Activated CD4-positive, alpha-beta memory T cell treated with anti-CD3 and anti-CD28 coated beads for 36 hours (primary cell): ENCODE measurements around the gene DYNC1I1. TPM values are rescaled to one million over a fixed set of nuclear protein-coding genes. Genes with fewer than 3 reads are reported as not detected.

ENCODE experiments used
- CTCF ChIA-PET: fragments of 350-600 bp; sonication (Branson Sonifier 250); formaldehyde crosslinking; loops from one replicate; lab custom pipeline; 2021; ENCODE audit warnings: antibody characterized with exemption, inconsistent platforms; lab: Charles Lee
- POLR2A ChIA-PET: fragments of 350-600 bp; sonication (Branson Sonifier 250); formaldehyde crosslinking; loops from one replicate; lab custom pipeline; 2021; ENCODE audit warnings: antibody characterized with exemption; lab: Charles Lee
- DNase-seq: peaks from one replicate; pipeline ENCODE4 v3.0.0-alpha.2; 2020
- H3K27ac Mint-ChIP-seq: one replicate; pipeline ENCODE4 v1.8.0; 2021; ENCODE audit warnings: mixed read lengths
- H3K27me3 Mint-ChIP-seq: one replicate; pipeline ENCODE4 v1.8.0; 2021; ENCODE audit warnings: mixed read lengths
- H3K36me3 Mint-ChIP-seq: one replicate; pipeline ENCODE4 v1.8.0; 2021; ENCODE audit warnings: mixed read lengths
- H3K4me1 Mint-ChIP-seq: one replicate; pipeline ENCODE4 v1.8.0; 2021; ENCODE audit warnings: low read depth, mixed read lengths
- H3K4me3 Mint-ChIP-seq: one replicate; pipeline ENCODE4 v1.8.0; 2021; ENCODE audit warnings: mild to moderate bottlenecking, mixed read lengths
- H3K9me3 Mint-ChIP-seq: one replicate; pipeline ENCODE4 v1.8.0; 2021; ENCODE audit warnings: mixed read lengths
- intact Hi-C: fragments of 100-400 bp; cut with micrococcal nuclease; formaldehyde crosslinking; loops from one replicate; pipeline ENCODE4 v1.15.1; 2023
- total RNA-seq, 2 experiments: library from RNA; stranded (reverse); gene quantifications; one replicate each; pipeline ENCODE4 v1.2.3, GENCODE V29; 2021

Gene DYNC1I1
- total RNA-seq, 2 experiments from 2014 or later, result not detected

- peaks cover 8% of the 10 kb centered on the region for H3K27me3 Mint-ChIP-seq
- peaks cover 3% of the 10 kb centered on the region for H3K4me1 Mint-ChIP-seq
- intact Hi-C loops, result no loop called here
- no peaks in the 10 kb centered on the region for H3K36me3 Mint-ChIP-seq
- POLR2A ChIA-PET, result no interaction called here
- no peak overlapping the region for H3K4me3 Mint-ChIP-seq
- CTCF ChIA-PET, result interaction anchor here (1.6 kb wide), 2 partner anchors 10 to 942 kb away, joined by 4 to 5 read pairs; no protein-coding TSS in a partner anchor
- no peak overlapping the region for H3K27ac Mint-ChIP-seq
- no peaks in the 10 kb centered on the region for H3K9me3 Mint-ChIP-seq
- no peak for DNase-seq
These were observed 313.6 kb downstream of the DYNC1I1 start for GRCh38 chr7:96085953-96086352.

- H3K27me3 Mint-ChIP-seq, result peaks cover 15% of the 10 kb centered on the region
- H3K4me3 Mint-ChIP-seq, result no peak overlapping the region
- peaks cover 3% of the 10 kb centered on the region for H3K4me1 Mint-ChIP-seq
- no peaks in the 10 kb centered on the region for H3K36me3 Mint-ChIP-seq
- intact Hi-C loops, result no loop called here
- H3K27ac Mint-ChIP-seq, result no peak overlapping the region
- ChIA-PET CTCF (no interaction called here), POLR2A (no interaction called here)
- no peak for DNase-seq
- no peaks in the 10 kb centered on the region for H3K9me3 Mint-ChIP-seq
These were observed 316.2 kb downstream of the DYNC1I1 start for GRCh38 chr7:96088579-96088978.

- Mint-ChIP-seq H3K9me3 (no peaks in the 10 kb centered on the region), H3K4me1 (peaks cover 3% of the 10 kb centered on the region), H3K36me3 (no peaks in the 10 kb centered on the region), H3K4me3 (no peak overlapping the region), H3K27ac (no peak overlapping the region), H3K27me3 (peaks cover 17% of the 10 kb centered on the region)
- ChIA-PET POLR2A (no interaction called here), CTCF (no interaction called here)
- no peak for DNase-seq
- intact Hi-C loops, result no loop called here
These were observed 317.2 kb downstream of the DYNC1I1 start for GRCh38 chr7:96089511-96089910.

GRCh38 chr7:96090756-96091155, 318.4 kb downstream of the DYNC1I1 start:
- Mint-ChIP-seq H3K4me3 (no peak overlapping the region), H3K36me3 (no peaks in the 10 kb centered on the region), H3K9me3 (no peaks in the 10 kb centered on the region), H3K27ac (no peak overlapping the region), H3K27me3 (peaks cover 20% of the 10 kb centered on the region), H3K4me1 (no peaks in the 10 kb centered on the region)
- intact Hi-C loops, result no loop called here
- POLR2A ChIA-PET, result no interaction called here
- DNase-seq, result no peak
- CTCF ChIA-PET, result no interaction called here

- no peaks in the 10 kb centered on the region for H3K4me1 Mint-ChIP-seq
- ChIA-PET CTCF (no interaction called here), POLR2A (no interaction called here)
These were observed 321.1 kb downstream of the DYNC1I1 start for GRCh38 chr7:96093435-96093834.

GRCh38 chr7:96097835-96098234, 325.5 kb downstream of the DYNC1I1 start:
- intact Hi-C loops, result no loop called here
- CTCF ChIA-PET, result no interaction called here
- peaks cover 6% of the 10 kb centered on the region for H3K9me3 Mint-ChIP-seq

More at GRCh38 chr7:96093435-96093834, 321.1 kb downstream of the DYNC1I1 start:
- intact Hi-C loops, result no loop called here
- Mint-ChIP-seq H3K36me3 (no peaks in the 10 kb centered on the region), H3K9me3 (no peaks in the 10 kb centered on the region), H3K4me3 (no peak overlapping the region), H3K27me3 (peaks cover 25% of the 10 kb centered on the region), H3K27ac (no peak overlapping the region)
- DNase-seq, result no peak

GRCh38 chr7:96100737-96101136, 328.4 kb downstream of the DYNC1I1 start:
- Mint-ChIP-seq H3K27ac (no peak overlapping the region), H3K27me3 (peaks cover 7% of the 10 kb centered on the region), H3K4me1 (no peaks in the 10 kb centered on the region), H3K9me3 (peaks cover 6% of the 10 kb centered on the region), H3K4me3 (no peak overlapping the region), H3K36me3 (no peaks in the 10 kb centered on the region)
- ChIA-PET POLR2A (no interaction called here), CTCF (no interaction called here)
- intact Hi-C loops, result no loop called here
- no peak for DNase-seq

More at GRCh38 chr7:96097835-96098234, 325.5 kb downstream of the DYNC1I1 start:
- DNase-seq, result no peak
- Mint-ChIP-seq H3K4me3 (no peak overlapping the region), H3K27me3 (peaks cover 15% of the 10 kb centered on the region), H3K4me1 (no peaks in the 10 kb centered on the region), H3K36me3 (no peaks in the 10 kb centered on the region), H3K27ac (no peak overlapping the region)
- POLR2A ChIA-PET, result no interaction called here

- POLR2A ChIA-PET, result no interaction called here
- no peak overlapping the region for H3K27ac Mint-ChIP-seq
- H3K36me3 Mint-ChIP-seq, result no peaks in the 10 kb centered on the region
- intact Hi-C loops, result no loop called here
- CTCF ChIA-PET, result no interaction called here
- peaks cover 6% of the 10 kb centered on the region for H3K9me3 Mint-ChIP-seq
- peaks cover 7% of the 10 kb centered on the region for H3K27me3 Mint-ChIP-seq
- DNase-seq, result no peak
- no peak overlapping the region for H3K4me3 Mint-ChIP-seq
- no peaks in the 10 kb centered on the region for H3K4me1 Mint-ChIP-seq
These were observed 329.9 kb downstream of the DYNC1I1 start for GRCh38 chr7:96102096-96102811.

GRCh38 chr7:96104984-96105383, 332.6 kb downstream of the DYNC1I1 start:
- Mint-ChIP-seq H3K9me3 (no peaks in the 10 kb centered on the region), H3K4me1 (no peaks in the 10 kb centered on the region), H3K27ac (no peak overlapping the region), H3K27me3 (peaks cover 2% of the 10 kb centered on the region), H3K4me3 (no peak overlapping the region), H3K36me3 (no peaks in the 10 kb centered on the region)
- ChIA-PET CTCF (no interaction called here), POLR2A (no interaction called here)
- intact Hi-C loops, result no loop called here
- no peak for DNase-seq

GRCh38 chr7:96111405-96111804, 339.1 kb downstream of the DYNC1I1 start:
- no peaks in the 10 kb centered on the region for H3K36me3 Mint-ChIP-seq
- H3K27ac Mint-ChIP-seq, result no peak overlapping the region
- peaks cover 12% of the 10 kb centered on the region for H3K27me3 Mint-ChIP-seq
- intact Hi-C loops, result no loop called here
- no peak for DNase-seq
- H3K4me1 Mint-ChIP-seq, result no peaks in the 10 kb centered on the region
- ChIA-PET POLR2A (no interaction called here), CTCF (no interaction called here)
- peaks cover 2% of the 10 kb centered on the region for H3K9me3 Mint-ChIP-seq
- no peak overlapping the region for H3K4me3 Mint-ChIP-seq

GRCh38 chr7:96114190-96114589, 341.8 kb downstream of the DYNC1I1 start:
- Mint-ChIP-seq H3K27me3 (peaks cover 10% of the 10 kb centered on the region), H3K9me3 (peaks cover 2% of the 10 kb centered on the region), H3K4me1 (no peaks in the 10 kb centered on the region), H3K4me3 (no peak overlapping the region), H3K36me3 (no peaks in the 10 kb centered on the region), H3K27ac (no peak overlapping the region)
- DNase-seq, result no peak
- ChIA-PET CTCF (no interaction called here), POLR2A (no interaction called here)
- intact Hi-C loops, result no loop called here

- peaks cover 12% of the 10 kb centered on the region for H3K36me3 Mint-ChIP-seq
- H3K4me3 Mint-ChIP-seq, result no peak overlapping the region
- no peaks in the 10 kb centered on the region for H3K4me1 Mint-ChIP-seq
- H3K27me3 Mint-ChIP-seq, result peaks cover 7% of the 10 kb centered on the region
- H3K9me3 Mint-ChIP-seq, result peaks cover 2% of the 10 kb centered on the region
- POLR2A ChIA-PET, result no interaction called here
- no peak overlapping the region for H3K27ac Mint-ChIP-seq
- intact Hi-C loops, result no loop called here
- CTCF ChIA-PET, result no interaction called here
- DNase-seq, result no peak
These were observed 343.8 kb downstream of the DYNC1I1 start for GRCh38 chr7:96116173-96116572.

- H3K4me3 Mint-ChIP-seq, result no peak overlapping the region
- peaks cover 2% of the 10 kb centered on the region for H3K27me3 Mint-ChIP-seq
- intact Hi-C loops, result no loop called here
- POLR2A ChIA-PET, result no interaction called here
- no peak overlapping the region for H3K27ac Mint-ChIP-seq
- CTCF ChIA-PET, result no interaction called here
- no peaks in the 10 kb centered on the region for H3K4me1 Mint-ChIP-seq
- DNase-seq, result no peak
- H3K36me3 Mint-ChIP-seq, result peaks cover 18% of the 10 kb centered on the region
- H3K9me3 Mint-ChIP-seq, result no peaks in the 10 kb centered on the region
These were observed 346.2 kb downstream of the DYNC1I1 start for GRCh38 chr7:96118449-96119001.
